Spinal cord (tissue), 10 donors: ENCODE data around the gene OR6C4. TPM values are rescaled to one million over a fixed set of nuclear protein-coding genes. Genes with fewer than 3 reads are reported as not detected.
A peak's percentile ranks its signal among the peaks of the same experiment; 100 is the strongest.
"Not testable (repeated sequence)": the region's sequence is repeated elsewhere in the genome, so short reads cannot be mapped to it uniquely, and the experiment has no call there.

Source experiments
- DNase-seq, 6 donors: peaks; one replicate each; pipeline versions ENCODE4 v3.0.0 to v3.0.0-alpha.2; 2013 to 2015; ENCODE audit warnings: low spot score in 6 of 6, low read depth in 4 of 6
- H3K27ac ChIP-seq: one replicate; pipeline ENCODE4 v1.5.1; 2013; ENCODE audit warnings: low read depth, low read length, control low read depth
- H3K27me3 ChIP-seq: one replicate; pipeline ENCODE4 v1.6.1; 2013; ENCODE audit warnings: low read length; ENCODE audit not compliant: control insufficient read depth, insufficient read depth
- H3K36me3 ChIP-seq: one replicate; pipeline ENCODE4 v1.6.1; 2013; ENCODE audit warnings: low read length; ENCODE audit not compliant: control insufficient read depth, insufficient read depth
- H3K4me1 ChIP-seq: one replicate; pipeline ENCODE4 v1.6.1; 2013; ENCODE audit warnings: low read length; ENCODE audit not compliant: control insufficient read depth, insufficient read depth
- H3K4me3 ChIP-seq: one replicate; pipeline ENCODE4 v1.5.1; 2013; ENCODE audit warnings: low read depth, low read length, control low read depth
- H3K9me3 ChIP-seq: one replicate; pipeline ENCODE4 v1.6.1; 2013; ENCODE audit warnings: low read length; ENCODE audit not compliant: control insufficient read depth, insufficient read depth
- WGBS: methylation state at CpG from one replicate; pipeline ENCODE4 v1.1.5; 2013; ENCODE audit warnings: missing lambda C conversion rate; ENCODE audit not compliant: insufficient coverage; 5-methylcytosine and 5-hydroxymethylcytosine counted together
- long read RNA-seq, 4 donors: transcript quantifications; one replicate each; lab custom pipeline, GENCODE V29; 2026
- polyA plus RNA-seq, 2 donors: library from polyadenylated mRNA; unstranded; fragments of 120-200 nt; gene quantifications; one replicate each; pipeline ENCODE4 v1.2.1, GENCODE V29; 2013; ENCODE audit not compliant: insufficient read length in 2 of 2
- total RNA-seq, 2 donors: library from RNA; depleted of rRNA in 1 of 2; stranded (reverse); fragments of 120-200 nt in 1 of 2; fragments of >200 nt in 1 of 2; gene quantifications; one replicate each; pipeline versions ENCODE4 v1.2.3 to v1.2.4, GENCODE V29; 2013 to 2014
- donor health status: healthy.

OR6C4 gene
- not detected for total RNA-seq
- polyA plus RNA-seq: not detected
- long read RNA-seq, donor 1: 0 reads
- long read RNA-seq, donor 2: 0 reads
- long read RNA-seq, donor 3: 0 reads
- long read RNA-seq, donor 4: 0 reads

DNA sequence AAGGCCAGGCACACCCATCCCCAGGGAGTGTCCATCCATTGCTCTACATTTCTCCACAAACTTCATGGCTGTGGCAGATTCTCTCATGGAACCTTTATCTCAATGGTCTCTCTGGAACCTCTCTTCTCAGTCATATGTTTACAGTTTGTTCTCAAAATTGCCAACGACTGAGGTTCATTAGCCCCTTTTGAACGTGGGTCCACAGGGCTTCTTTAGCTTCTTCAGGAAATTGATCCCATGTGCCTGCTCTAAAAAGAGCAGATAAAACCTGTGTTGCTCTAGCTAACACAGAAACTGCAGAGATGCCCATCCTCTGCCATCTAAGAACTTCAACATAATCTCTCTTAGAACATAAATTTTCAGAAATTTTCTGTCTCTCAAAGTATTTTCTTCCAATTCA lies at the start of gene OR6C4:
OR6C4 (plus strand) TSS at position 301 of the 400 bp plus-strand sequence. CDS start 1,625 bp downstream, outside the sequence.
- H3K9me3 ChIP-seq: no peaks in the 10 kb centered on the region
- no peaks in the 10 kb centered on the region for H3K27me3 ChIP-seq
- no peak for DNase-seq
- H3K4me3 ChIP-seq: no peak within 1 kb of the TSS
- 41% methylated on average over 2 of the region's 2 CpGs for WGBS
- H3K4me1 ChIP-seq: no peaks in the 10 kb centered on the region
- no peaks in the 10 kb centered on the region for H3K36me3 ChIP-seq
- no peak within 1 kb of the TSS for H3K27ac ChIP-seq

DNA sequence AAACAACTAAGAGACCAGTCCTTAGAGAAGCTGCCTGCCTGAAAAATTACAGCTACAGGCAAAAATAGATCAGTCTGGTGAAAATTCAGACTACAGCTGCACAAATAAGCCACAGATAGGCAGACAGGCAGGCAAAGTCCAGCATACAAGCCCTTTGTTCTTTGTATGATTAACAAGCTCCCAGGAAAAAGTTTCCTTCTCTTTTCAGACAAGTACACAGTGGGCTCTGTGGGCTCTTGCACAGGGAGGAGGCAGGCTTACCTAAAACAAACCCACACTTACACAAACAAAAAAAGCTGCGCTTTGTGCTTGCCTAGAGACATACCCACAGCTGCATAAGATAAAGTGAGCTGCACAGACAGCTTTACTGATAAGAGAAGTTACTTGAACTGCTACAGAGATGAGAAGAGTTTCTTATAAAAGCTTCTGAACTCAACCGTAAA lies 49.6 kb upstream of the OR6C4 start:
- no CpG with 5 or more reads among the region's 2 CpGs for WGBS
- DNase-seq: peak in 2 of 6 donors; percentile 7 to 18
- Histone ChIP-seq H3K27me3 (no peaks in the 10 kb centered on the region), H3K27ac (no peak overlapping the region), H3K9me3 (no peaks in the 10 kb centered on the region), H3K36me3 (no peaks in the 10 kb centered on the region), H3K4me3 (no peak overlapping the region), H3K4me1 (no peaks in the 10 kb centered on the region)

DNA sequence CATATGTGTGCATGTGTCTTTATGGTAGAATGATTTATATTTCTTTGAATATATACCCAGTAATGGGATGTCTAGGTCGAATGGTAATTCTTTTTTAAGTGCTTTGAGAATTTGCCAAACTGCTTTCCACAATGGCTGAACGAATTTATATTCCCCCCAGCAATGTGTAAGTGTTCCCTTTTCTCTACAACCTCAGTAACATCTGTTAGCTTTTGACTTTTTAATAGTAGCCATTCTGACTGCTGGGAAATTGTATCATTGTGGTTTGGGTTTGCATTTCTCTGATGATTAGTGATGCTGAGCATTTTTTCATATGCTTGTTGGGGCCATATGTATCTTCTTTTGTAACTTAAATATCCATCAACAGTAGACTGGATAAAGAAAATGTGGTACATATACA lies 47.8 kb upstream of the OR6C4 start:
- H3K27me3 ChIP-seq: no peaks in the 10 kb centered on the region
- no CpG with 5 or more reads among the region's 2 CpGs for WGBS
- DNase-seq: peak in 1 of 6 donors; percentile 52

DNA sequence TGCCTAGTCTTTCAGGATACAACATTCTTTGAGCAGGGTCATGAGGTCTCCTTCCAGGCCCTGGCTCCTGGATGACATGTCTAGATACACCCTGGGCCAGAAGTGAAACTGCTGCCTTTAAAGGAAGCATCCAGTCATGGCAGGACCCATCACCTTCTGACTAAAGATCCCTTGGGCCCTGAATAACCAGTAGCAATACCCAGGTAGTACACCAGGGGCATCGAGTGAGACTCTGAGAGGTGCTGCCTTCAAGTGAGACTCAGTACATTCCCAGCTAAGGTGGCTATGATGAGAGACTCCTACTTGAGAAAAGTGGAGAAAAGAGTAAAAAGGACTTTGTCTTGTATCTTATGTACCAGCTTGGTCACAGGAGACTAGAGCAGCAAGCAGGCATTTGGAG lies 33.7 kb upstream of the OR6C4 start:
- WGBS: 100% methylated on average over 1 of the region's 1 CpG
- Histone ChIP-seq H3K36me3 (no peaks in the 10 kb centered on the region), H3K9me3 (no peaks in the 10 kb centered on the region), H3K27ac (no peak overlapping the region), H3K4me1 (no peaks in the 10 kb centered on the region), H3K4me3 (no peak overlapping the region), H3K27me3 (no peaks in the 10 kb centered on the region)
- DNase-seq: no peak

More for the DNA sequence above, 47.8 kb upstream of the OR6C4 start:
- Histone ChIP-seq H3K27ac (no peak overlapping the region), H3K4me3 (no peak overlapping the region), H3K9me3 (no peaks in the 10 kb centered on the region), H3K4me1 (no peaks in the 10 kb centered on the region), H3K36me3 (no peaks in the 10 kb centered on the region)

DNA sequence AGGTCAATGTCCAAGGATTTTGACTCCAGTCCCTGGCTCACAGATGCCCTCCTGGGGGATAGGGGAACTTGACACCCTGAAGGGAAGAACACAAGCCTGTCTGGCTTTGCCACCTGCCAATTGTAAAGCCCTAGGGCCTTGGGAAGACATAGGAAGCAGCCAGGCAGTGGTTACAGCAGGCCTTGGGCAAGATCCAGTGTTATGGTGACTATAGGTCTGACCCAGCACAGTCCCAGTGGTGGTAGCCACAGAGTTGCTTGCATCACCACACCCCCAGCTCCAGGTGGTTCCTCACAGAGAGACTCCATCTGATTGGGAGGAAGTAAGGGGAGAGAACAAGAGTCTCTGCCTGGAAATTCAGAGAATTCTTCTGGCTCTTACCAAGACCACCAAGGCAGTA lies 33.0 kb upstream of the OR6C4 start:
- H3K27ac ChIP-seq: no peak overlapping the region

DNA sequence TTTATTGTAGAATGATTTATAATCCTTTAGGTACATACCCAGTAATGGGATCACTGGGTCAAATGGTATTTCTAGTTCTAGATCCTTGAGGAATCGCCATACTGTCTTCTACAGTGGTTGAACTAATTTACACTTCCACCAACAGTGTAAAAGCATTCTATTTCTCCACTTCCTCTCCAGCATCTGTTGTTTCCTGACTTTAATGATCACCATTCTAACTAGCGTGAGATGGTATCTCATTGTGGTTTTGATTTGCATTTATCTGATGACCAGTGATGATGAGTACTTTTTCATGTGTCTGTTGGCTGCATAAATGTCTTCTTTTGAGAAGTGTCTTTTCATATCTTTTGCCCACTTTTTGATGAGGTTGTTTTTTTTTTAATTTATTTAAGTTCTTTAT lies 1.2 kb upstream of the OR6C4 start:
- not testable (repeated sequence) for H3K27me3 ChIP-seq, H3K27ac ChIP-seq, H3K4me3 ChIP-seq, H3K9me3 ChIP-seq, H3K4me1 ChIP-seq, H3K36me3 ChIP-seq, DNase-seq
- WGBS: 60% methylated on average over 1 of the region's 2 CpGs

More for the DNA sequence above, 33.0 kb upstream of the OR6C4 start:
- Histone ChIP-seq H3K36me3 (no peaks in the 10 kb centered on the region), H3K4me1 (no peaks in the 10 kb centered on the region), H3K27me3 (no peaks in the 10 kb centered on the region), H3K9me3 (no peaks in the 10 kb centered on the region), H3K4me3 (no peak overlapping the region)
- DNase-seq: no peak

DNA sequence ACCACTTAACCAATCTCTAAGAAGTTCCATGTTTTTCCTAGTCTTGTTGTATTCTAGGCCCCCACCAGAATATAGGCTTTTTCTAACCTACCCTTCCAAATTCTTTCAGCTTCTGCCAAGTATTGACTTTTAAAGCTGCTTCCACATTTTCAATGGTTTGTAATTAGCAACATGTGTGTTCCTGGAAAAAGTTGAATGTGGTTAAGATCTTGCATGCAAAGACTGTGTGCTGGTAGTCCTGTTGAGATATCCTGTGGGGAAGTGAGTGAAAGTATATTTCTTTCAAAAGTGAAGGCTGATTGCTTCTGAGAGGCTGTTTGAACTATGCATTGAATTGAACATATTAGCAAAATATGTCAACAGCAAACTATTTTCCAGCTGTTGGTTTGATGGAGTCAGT lies 646 bp upstream of the OR6C4 start:
- Histone ChIP-seq H3K27me3 (no peaks in the 10 kb centered on the region), H3K4me1 (no peaks in the 10 kb centered on the region), H3K9me3 (no peaks in the 10 kb centered on the region), H3K4me3 (no peak overlapping the region), H3K27ac (no peak overlapping the region), H3K36me3 (no peaks in the 10 kb centered on the region)
- no peak for DNase-seq

DNA sequence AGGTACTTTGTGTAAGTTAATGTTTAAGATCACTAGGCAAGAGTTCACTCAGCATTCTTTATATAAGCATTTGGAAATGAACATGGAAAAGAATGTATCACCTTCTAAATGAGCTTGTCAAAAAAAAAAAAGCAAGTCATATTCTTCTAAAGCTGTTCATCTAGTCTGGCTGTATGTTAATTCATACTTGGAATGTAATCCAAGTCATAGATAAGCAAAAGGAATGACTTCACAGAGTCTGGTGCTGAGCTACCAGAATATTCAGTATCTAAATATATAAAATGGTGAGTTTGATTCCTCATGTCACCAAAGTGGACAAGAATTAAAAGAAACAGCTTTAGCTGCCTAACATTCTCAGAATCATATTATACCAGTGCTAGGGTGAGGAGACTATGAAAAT lies 4.9 kb downstream of the OR6C4 start:
- Histone ChIP-seq H3K9me3 (peaks cover 3% of the 10 kb centered on the region), H3K27me3 (no peaks in the 10 kb centered on the region), H3K4me1 (no peaks in the 10 kb centered on the region), H3K36me3 (no peaks in the 10 kb centered on the region), H3K4me3 (no peak overlapping the region), H3K27ac (no peak overlapping the region)
- no peak for DNase-seq

DNA sequence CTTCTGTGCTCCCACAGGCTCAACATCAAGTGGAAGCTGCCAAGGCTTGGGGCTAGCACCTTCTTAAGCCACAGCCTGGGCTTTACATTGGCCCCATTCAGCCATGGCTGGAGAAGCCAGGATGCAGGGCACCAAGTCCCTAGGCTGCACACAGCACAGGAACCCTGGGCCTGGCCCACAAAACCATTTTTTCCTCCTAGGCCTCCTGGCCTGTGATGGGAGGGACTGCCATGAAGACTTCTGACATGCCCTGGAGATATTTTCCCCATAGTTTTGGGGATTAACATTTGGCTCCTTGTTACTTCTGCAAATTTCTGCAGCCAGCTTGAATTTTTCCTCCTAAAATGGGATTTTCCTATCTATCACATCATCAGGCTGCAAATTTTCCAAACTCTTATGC lies 20.7 kb downstream of the OR6C4 start:
- H3K4me3 ChIP-seq, H3K4me1 ChIP-seq, H3K36me3 ChIP-seq, H3K9me3 ChIP-seq, DNase-seq, H3K27me3 ChIP-seq, H3K27ac ChIP-seq: not testable (repeated sequence)

DNA sequence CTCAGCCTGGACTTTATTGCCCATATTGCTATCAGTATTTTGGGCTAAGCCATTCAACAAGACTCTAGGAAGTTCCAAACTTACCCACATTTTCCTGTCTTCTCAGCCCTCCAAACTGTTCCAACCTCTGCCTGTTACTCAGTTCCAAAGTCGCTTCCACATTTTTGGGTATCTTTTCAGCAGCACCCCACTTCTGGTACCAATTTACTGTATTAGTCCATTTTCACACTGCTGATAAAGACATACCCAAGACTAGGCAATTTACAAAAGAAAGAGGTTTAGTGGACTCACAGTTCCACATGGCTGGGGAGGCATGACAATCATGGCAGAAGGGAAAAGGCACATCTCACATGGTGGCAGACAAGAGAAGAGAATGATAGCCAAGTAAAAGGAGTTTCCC lies 21.3 kb downstream of the OR6C4 start:
- H3K27ac ChIP-seq, DNase-seq, H3K36me3 ChIP-seq, H3K4me3 ChIP-seq, H3K9me3 ChIP-seq, H3K27me3 ChIP-seq, H3K4me1 ChIP-seq: not testable (repeated sequence)
- 90% methylated on average over 1 of the region's 1 CpG for WGBS
